ENCODE results near the gene CEP170. TPM values are rescaled to one million over a fixed set of nuclear protein-coding genes. Genes with fewer than 3 reads are reported as not detected.
"Not testable (repeated sequence)": the region's sequence is repeated elsewhere in the genome, so short reads cannot be mapped to it uniquely, and the experiment has no call there.

The CEP170 gene
- polyA plus RNA-seq, 4 donors = 55.0 to 91.1 (median 67.6) TPM

- no peak for DNase-seq (ENCODE audit: low read depth in 4 of 4, low spot score in 3 of 4)
Measured at GRCh38 chr1:243236604-243237252, 18.4 kb downstream of the CEP170 start.

- no peak for DNase-seq (ENCODE audit: low read depth in 4 of 4, low spot score in 3 of 4)
Measured at GRCh38 chr1:243234978-243235647, 20.0 kb downstream of the CEP170 start.

- DNase-seq (ENCODE audit: low read depth in 4 of 4, low spot score in 3 of 4) = no peak
Measured at GRCh38 chr1:243233908-243234307, 21.2 kb downstream of the CEP170 start.

GRCh38 chr1:243230914-243231313, 24.2 kb downstream of the CEP170 start:
- no peak for DNase-seq (ENCODE audit: low read depth in 4 of 4, low spot score in 3 of 4)

GRCh38 chr1:243229526-243229925, 25.6 kb downstream of the CEP170 start:
- DNase-seq (ENCODE audit: low read depth in 4 of 4, low spot score in 3 of 4) = no peak

GRCh38 chr1:243227622-243228021, 27.5 kb downstream of the CEP170 start:
- no peak for DNase-seq (ENCODE audit: low read depth in 4 of 4, low spot score in 3 of 4)

- no peak for DNase-seq (ENCODE audit: low read depth in 4 of 4, low spot score in 3 of 4)
Measured at GRCh38 chr1:243218059-243218458, 37.0 kb downstream of the CEP170 start.

GRCh38 chr1:243217349-243217748, 37.7 kb downstream of the CEP170 start:
- no peak for DNase-seq (ENCODE audit: low read depth in 4 of 4, low spot score in 3 of 4)

- DNase-seq (ENCODE audit: low read depth in 4 of 4, low spot score in 3 of 4) = no peak
Measured at GRCh38 chr1:243216741-243217140, 38.3 kb downstream of the CEP170 start.

- not testable (repeated sequence) for DNase-seq (ENCODE audit: low read depth in 4 of 4, low spot score in 3 of 4)
Measured at GRCh38 chr1:243215276-243215875, 39.7 kb downstream of the CEP170 start.

- DNase-seq (ENCODE audit: low read depth in 4 of 4, low spot score in 3 of 4) = no peak
Measured at GRCh38 chr1:243213045-243213787, 41.9 kb downstream of the CEP170 start.

GRCh38 chr1:243211984-243212383, 43.1 kb downstream of the CEP170 start:
- not testable (repeated sequence) for DNase-seq (ENCODE audit: low read depth in 4 of 4, low spot score in 3 of 4)

GRCh38 chr1:243205026-243205501, 50.0 kb downstream of the CEP170 start:
- DNase-seq (ENCODE audit: low read depth in 4 of 4, low spot score in 3 of 4) = not testable (repeated sequence)

GRCh38 chr1:243204336-243204735, 50.7 kb downstream of the CEP170 start:
- DNase-seq (ENCODE audit: low read depth in 4 of 4, low spot score in 3 of 4) = not testable (repeated sequence)

GRCh38 chr1:243203196-243203595, 51.9 kb downstream of the CEP170 start:
- not testable (repeated sequence) for DNase-seq (ENCODE audit: low read depth in 4 of 4, low spot score in 3 of 4)

- not testable (repeated sequence) for DNase-seq (ENCODE audit: low read depth in 4 of 4, low spot score in 3 of 4)
Measured at GRCh38 chr1:243201316-243201715, 53.8 kb downstream of the CEP170 start.

- DNase-seq (ENCODE audit: low read depth in 4 of 4, low spot score in 3 of 4) = not testable (repeated sequence)
Measured at GRCh38 chr1:243197524-243197923, 57.6 kb downstream of the CEP170 start.

- DNase-seq (ENCODE audit: low read depth in 4 of 4, low spot score in 3 of 4) = not testable (repeated sequence)
Measured at GRCh38 chr1:243193330-243193729, 61.8 kb downstream of the CEP170 start.

- not testable (repeated sequence) for DNase-seq (ENCODE audit: low read depth in 4 of 4, low spot score in 3 of 4)
Measured at GRCh38 chr1:243186201-243186995, 68.7 kb downstream of the CEP170 start.

- not testable (repeated sequence) for DNase-seq (ENCODE audit: low read depth in 4 of 4, low spot score in 3 of 4)
Measured at GRCh38 chr1:243184787-243185186, 70.3 kb downstream of the CEP170 start.
